ENCODE measurements around the gene LIN54. TPM values are rescaled to one million over a fixed set of nuclear protein-coding genes. Genes with fewer than 3 reads are reported as not detected.
"Not testable (repeated sequence)": the region's sequence is repeated elsewhere in the genome, so short reads cannot be mapped to it uniquely, and the experiment has no call there.

The LIN54 gene
- total RNA-seq, 2 donors from 2014 or later: 14.5 to 18.1 TPM

DNA sequence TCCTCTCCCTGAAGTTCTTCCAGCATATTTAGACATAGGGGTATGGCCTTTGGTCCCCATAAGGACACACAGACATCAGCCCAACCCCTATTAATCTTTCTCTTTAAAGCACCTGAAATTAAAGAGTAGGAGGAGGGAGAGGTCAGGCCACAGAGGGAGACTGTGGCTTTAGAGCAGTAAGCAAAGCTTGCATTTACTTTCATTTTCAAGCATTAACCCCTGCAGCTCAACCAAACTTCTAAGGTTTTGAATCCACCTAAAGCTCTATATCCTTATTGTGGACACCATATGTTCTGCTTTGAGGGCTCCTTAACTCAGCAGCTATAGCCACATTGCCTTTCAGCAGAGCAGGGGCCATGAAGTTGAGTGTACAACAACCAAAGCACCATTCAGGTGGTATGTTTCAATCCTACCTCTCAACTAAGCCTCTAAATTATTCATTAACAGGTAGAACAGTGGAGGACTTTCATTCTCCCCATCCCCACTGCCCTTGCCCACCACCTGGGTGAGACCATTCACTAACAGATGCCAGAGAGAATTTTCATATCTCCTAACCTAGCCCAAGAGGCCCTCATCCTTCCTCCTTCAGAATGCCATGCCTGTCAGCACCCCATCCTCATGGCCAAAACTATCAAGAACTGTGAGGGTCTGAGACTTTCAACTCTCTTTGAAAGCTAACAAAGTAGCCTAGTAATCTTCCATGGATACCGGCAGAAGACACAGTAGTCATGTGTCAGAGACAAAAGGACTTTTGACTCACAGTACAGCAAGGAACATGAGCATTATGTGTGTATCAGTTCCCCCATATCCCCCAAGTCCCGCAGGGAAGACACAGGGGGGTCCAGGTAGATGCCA lies 20.8 kb downstream of the LIN54 start:
- 95 to 100% methylated on average over 2 of the region's 2 CpGs for WGBS, 2 experiments (ENCODE audit: insufficient coverage in 1 of 2, insufficient read length in 1 of 2)
- H3K9me3 Mint-ChIP-seq: peaks cover 3% of the 10 kb centered on the region
- no peak for TF ChIP-seq CTCF (conservative IDR thresholded peaks at IDR 0.05)
- H3K9ac ChIP-seq (ENCODE audit: extremely low read depth, low read length, poor library complexity, severe bottlenecking): no peak overlapping the region
- H3K27me3 ChIP-seq (ENCODE audit: control insufficient read depth, insufficient read depth, low read length, poor library complexity, severe bottlenecking): no peaks in the 10 kb centered on the region
- no peak for DNase-seq
- H3K36me3 Mint-ChIP-seq (ENCODE audit: low read depth): peaks cover 17% of the 10 kb centered on the region
- H3K36me3 ChIP-seq (ENCODE audit: control insufficient read depth, insufficient read depth, low read length): peaks cover 5% of the 10 kb centered on the region
- H3K27ac ChIP-seq (ENCODE audit: low read depth, low read length): no peak overlapping the region
- H3K4me3 ChIP-seq (ENCODE audit: low read length): no peak overlapping the region
- no peaks in the 10 kb centered on the region for H3K4me1 ChIP-seq (ENCODE audit: control insufficient read depth, insufficient read depth, low read length)
- no peaks in the 10 kb centered on the region for H3K27me3 Mint-ChIP-seq (ENCODE audit: insufficient read depth)
- H3K27ac Mint-ChIP-seq: peak overlapping the region; percentile 9
- no peak overlapping the region for H3K4me3 Mint-ChIP-seq
- peaks cover 12% of the 10 kb centered on the region for H3K9me3 ChIP-seq (ENCODE audit: control insufficient read depth, low read length)
- H3K4me1 Mint-ChIP-seq: peaks cover 4% of the 10 kb centered on the region

DNA sequence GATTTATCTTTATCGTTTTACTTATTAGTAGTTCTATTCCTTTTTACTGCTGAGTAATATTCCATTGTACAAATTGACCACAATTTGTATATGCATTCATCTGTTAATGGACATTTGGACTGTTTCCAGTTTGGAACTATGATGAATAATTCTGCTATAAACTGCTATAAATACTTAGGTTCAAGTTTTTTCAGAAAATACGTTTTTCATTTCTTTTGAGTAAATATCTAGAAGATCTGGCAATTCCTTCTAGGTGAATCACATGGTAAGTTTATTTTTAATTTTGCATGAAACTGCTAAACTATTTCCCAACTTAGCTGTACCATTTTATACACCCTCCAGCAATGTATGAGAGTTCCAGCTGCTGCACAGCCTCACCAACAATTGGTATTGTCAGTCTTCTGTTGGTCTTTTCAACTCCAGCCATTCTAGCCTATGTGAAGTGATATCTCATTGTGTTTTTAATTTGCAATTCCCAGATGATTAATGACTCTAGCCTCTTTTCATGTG lies 22.2 kb downstream of the LIN54 start:
- peaks cover 12% of the 10 kb centered on the region for H3K9me3 ChIP-seq (ENCODE audit: control insufficient read depth, low read length)
- H3K27ac ChIP-seq (ENCODE audit: low read depth, low read length): no peak overlapping the region
- no peaks in the 10 kb centered on the region for H3K4me1 ChIP-seq (ENCODE audit: control insufficient read depth, insufficient read depth, low read length)
- no peak overlapping the region for H3K9ac ChIP-seq (ENCODE audit: extremely low read depth, low read length, poor library complexity, severe bottlenecking)
- H3K27me3 ChIP-seq (ENCODE audit: control insufficient read depth, insufficient read depth, low read length, poor library complexity, severe bottlenecking): no peaks in the 10 kb centered on the region
- TF ChIP-seq CTCF (conservative IDR thresholded peaks at IDR 0.05): no peak
- Mint-ChIP-seq H3K36me3 (ENCODE audit: low read depth) (peaks cover 23% of the 10 kb centered on the region), H3K27ac (no peak overlapping the region), H3K4me3 (no peak overlapping the region), H3K4me1 (peaks cover 4% of the 10 kb centered on the region), H3K9me3 (peaks cover 3% of the 10 kb centered on the region), H3K27me3 (ENCODE audit: insufficient read depth) (no peaks in the 10 kb centered on the region)
- WGBS, 2 experiments (ENCODE audit: insufficient coverage in 1 of 2, insufficient read length in 1 of 2): 89% methylated on average over 1 of the region's 2 CpGs; no CpG with 5 or more reads in 1 of the 2 experiments
- H3K4me3 ChIP-seq (ENCODE audit: low read length): no peak overlapping the region
- peaks cover 18% of the 10 kb centered on the region for H3K36me3 ChIP-seq (ENCODE audit: control insufficient read depth, insufficient read depth, low read length)
- no peak for DNase-seq

DNA sequence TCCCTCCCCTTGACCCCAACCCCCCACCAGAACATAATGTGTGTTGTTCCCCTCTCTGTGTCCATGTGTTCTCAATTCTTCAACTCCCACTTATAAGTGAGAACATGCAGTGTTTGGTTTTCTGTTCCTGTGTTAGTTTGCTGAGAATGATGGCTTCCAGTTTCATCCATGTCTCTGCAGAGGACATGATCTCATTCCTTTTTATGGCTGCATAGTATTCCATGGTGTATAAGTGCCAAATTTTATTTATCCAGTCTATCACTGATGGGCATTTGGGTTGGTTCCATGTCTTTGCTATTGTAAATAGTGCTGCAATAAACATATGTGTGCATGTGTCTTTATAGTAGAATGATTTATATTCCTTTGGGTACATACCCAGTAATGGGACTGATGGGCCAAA lies 23.1 kb downstream of the LIN54 start:
- peaks cover 12% of the 10 kb centered on the region for H3K9me3 ChIP-seq (ENCODE audit: control insufficient read depth, low read length)
- not testable (repeated sequence) for H3K4me1 Mint-ChIP-seq; H3K27ac Mint-ChIP-seq; H3K4me3 ChIP-seq (ENCODE audit: low read length); H3K9ac ChIP-seq (ENCODE audit: extremely low read depth, low read length, poor library complexity, severe bottlenecking); H3K4me3 Mint-ChIP-seq; H3K27me3 Mint-ChIP-seq (ENCODE audit: insufficient read depth); H3K27me3 ChIP-seq (ENCODE audit: control insufficient read depth, insufficient read depth, low read length, poor library complexity, severe bottlenecking); DNase-seq; H3K4me1 ChIP-seq (ENCODE audit: control insufficient read depth, insufficient read depth, low read length); H3K27ac ChIP-seq (ENCODE audit: low read depth, low read length); H3K9me3 Mint-ChIP-seq
- peaks cover 23% of the 10 kb centered on the region for H3K36me3 Mint-ChIP-seq (ENCODE audit: low read depth)
- H3K36me3 ChIP-seq (ENCODE audit: control insufficient read depth, insufficient read depth, low read length): peaks cover 21% of the 10 kb centered on the region

Measured in endodermal cell (in vitro differentiated cells).